BE2C (cell line): ENCODE results near the gene ZNF101.

Experiments
- DNase-seq: peaks from one replicate; pipeline ENCODE4 v3.0.0-alpha.2; 2020
- H3K27me3 ChIP-seq: fragments of 250-450 bp; sonication (Bioruptor Pico); 2 replicates; pipeline ENCODE4 v1.5.1; 2020; ENCODE audit warnings: mild to moderate bottlenecking
- H3K36me3 ChIP-seq: fragments of 250-450 bp; sonication (Bioruptor Pico); 2 replicates; pipeline ENCODE4 v1.5.1; 2020; ENCODE audit warnings: mild to moderate bottlenecking
- H3K4me1 ChIP-seq: fragments of 250-450 bp; sonication (Bioruptor Pico); 2 replicates; pipeline ENCODE4 v1.5.1; 2020
- H3K4me3 ChIP-seq: 2 replicates; pipeline ENCODE4 v1.5.1; 2011; ENCODE audit warnings: low read depth, low read length
- H3K9me3 ChIP-seq: fragments of 250-450 bp; sonication (Bioruptor Pico); 2 replicates; pipeline ENCODE4 v1.5.1; 2020
- TF ChIP-seq, protein P1 (sequence below): IDR thresholded peaks from 2 replicates; pipeline ENCODE4 v1.5.1; 2012; ENCODE audit warnings: mild to moderate bottlenecking, low read depth, low read length

ZNF101 gene

DNA sequence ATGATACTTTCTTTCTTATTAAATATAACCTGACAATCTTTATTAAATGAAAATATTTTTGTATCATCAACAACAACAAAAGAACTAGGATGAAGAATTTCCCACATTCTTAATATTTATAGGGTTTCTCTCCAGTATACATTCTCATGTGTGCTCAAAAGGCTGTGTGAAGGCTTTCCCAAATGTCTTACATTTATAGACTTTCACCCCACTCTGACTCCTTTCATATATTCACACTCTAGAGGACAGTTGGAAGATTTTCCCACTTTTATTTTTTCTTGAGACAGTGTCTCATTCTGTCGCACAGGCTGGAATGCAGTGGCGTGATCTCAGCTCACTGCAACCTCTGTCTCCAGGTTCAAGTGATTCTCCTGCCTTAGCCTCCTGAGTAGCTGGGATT is 41.9 kb downstream of the ZNF101 start:
- TF ChIP-seq, protein P1, sequence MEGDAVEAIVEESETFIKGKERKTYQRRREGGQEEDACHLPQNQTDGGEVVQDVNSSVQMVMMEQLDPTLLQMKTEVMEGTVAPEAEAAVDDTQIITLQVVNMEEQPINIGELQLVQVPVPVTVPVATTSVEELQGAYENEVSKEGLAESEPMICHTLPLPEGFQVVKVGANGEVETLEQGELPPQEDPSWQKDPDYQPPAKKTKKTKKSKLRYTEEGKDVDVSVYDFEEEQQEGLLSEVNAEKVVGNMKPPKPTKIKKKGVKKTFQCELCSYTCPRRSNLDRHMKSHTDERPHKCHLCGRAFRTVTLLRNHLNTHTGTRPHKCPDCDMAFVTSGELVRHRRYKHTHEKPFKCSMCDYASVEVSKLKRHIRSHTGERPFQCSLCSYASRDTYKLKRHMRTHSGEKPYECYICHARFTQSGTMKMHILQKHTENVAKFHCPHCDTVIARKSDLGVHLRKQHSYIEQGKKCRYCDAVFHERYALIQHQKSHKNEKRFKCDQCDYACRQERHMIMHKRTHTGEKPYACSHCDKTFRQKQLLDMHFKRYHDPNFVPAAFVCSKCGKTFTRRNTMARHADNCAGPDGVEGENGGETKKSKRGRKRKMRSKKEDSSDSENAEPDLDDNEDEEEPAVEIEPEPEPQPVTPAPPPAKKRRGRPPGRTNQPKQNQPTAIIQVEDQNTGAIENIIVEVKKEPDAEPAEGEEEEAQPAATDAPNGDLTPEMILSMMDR = no peak
- no peak for DNase-seq
- Histone ChIP-seq H3K9me3 (peaks cover 36% of the 10 kb centered on the region), H3K4me3 (no peak overlapping the region), H3K36me3 (peaks cover 38% of the 10 kb centered on the region), H3K27me3 (no peaks in the 10 kb centered on the region), H3K4me1 (no peaks in the 10 kb centered on the region)

GRCh38 chr19:19711306-19711933 is 42.8 kb downstream of the ZNF101 start:
- TF ChIP-seq, protein P1 = no peak
- Histone ChIP-seq H3K4me3 (no peak overlapping the region), H3K4me1 (no peaks in the 10 kb centered on the region), H3K36me3 (peaks cover 38% of the 10 kb centered on the region), H3K9me3 (peaks cover 36% of the 10 kb centered on the region), H3K27me3 (no peaks in the 10 kb centered on the region)
- no peak for DNase-seq

GRCh38 chr19:19711934-19712828 is 43.5 kb downstream of the ZNF101 start:
- H3K9me3 ChIP-seq = peaks cover 32% of the 10 kb centered on the region
- H3K4me3 ChIP-seq = no peak overlapping the region

GRCh38 chr19:19719798-19720197 is 51.2 kb downstream of the ZNF101 start:
- H3K4me3 ChIP-seq = no peak overlapping the region
- H3K9me3 ChIP-seq = no peaks in the 10 kb centered on the region; the same call in 1 of the 2 replicates
- no peaks in the 10 kb centered on the region for H3K36me3 ChIP-seq
- no peaks in the 10 kb centered on the region for H3K4me1 ChIP-seq
- TF ChIP-seq, protein P1 = no peak
- no peak for DNase-seq
- H3K27me3 ChIP-seq = no peaks in the 10 kb centered on the region

More at GRCh38 chr19:19711934-19712828, 43.5 kb downstream of the ZNF101 start:
- no peaks in the 10 kb centered on the region for H3K27me3 ChIP-seq
- TF ChIP-seq, protein P1 = no peak
- H3K36me3 ChIP-seq = peaks cover 38% of the 10 kb centered on the region
- no peak for DNase-seq
- H3K4me1 ChIP-seq = no peaks in the 10 kb centered on the region

- Histone ChIP-seq H3K9me3 (no peaks in the 10 kb centered on the region; the same call in 1 of the 2 replicates), H3K27me3 (no peaks in the 10 kb centered on the region), H3K36me3 (no peaks in the 10 kb centered on the region), H3K4me1 (no peaks in the 10 kb centered on the region), H3K4me3 (no peak overlapping the region)
- no peak for DNase-seq
- TF ChIP-seq, protein P1 = no peak
These were observed 53.3 kb downstream of the ZNF101 start for GRCh38 chr19:19721896-19722295.
